Endodermal cell (in vitro differentiated cells): Measurements from ENCODE around the gene CDK5RAP2. TPM values are rescaled to one million over a fixed set of nuclear protein-coding genes. Genes with fewer than 3 reads are reported as not detected.

Experiments used
- DNase-seq: peaks from one replicate; pipeline ENCODE4 v3.0.0-alpha.2; 2017
- H3K27ac ChIP-seq: 2 replicates; pipeline ENCODE4 v1.5.1; 2013; ENCODE audit warnings: mild to moderate bottlenecking, low read depth, low read length, moderate library complexity
- H3K27me3 ChIP-seq: 2 replicates; pipeline ENCODE4 v1.6.1; 2013; ENCODE audit warnings: mild to moderate bottlenecking, low read length, moderate library complexity; ENCODE audit not compliant: insufficient read depth, control insufficient read depth, poor library complexity, severe bottlenecking
- H3K36me3 ChIP-seq: 2 replicates; pipeline ENCODE4 v1.7.0; 2013; ENCODE audit warnings: mild to moderate bottlenecking, low read length, moderate library complexity; ENCODE audit not compliant: control insufficient read depth, insufficient read depth
- H3K4me1 ChIP-seq: one replicate; pipeline ENCODE4 v1.7.0; 2013; ENCODE audit warnings: low read length; ENCODE audit not compliant: control insufficient read depth, insufficient read depth
- H3K4me3 ChIP-seq: 2 replicates; pipeline ENCODE4 v1.5.1; 2013; ENCODE audit warnings: mild to moderate bottlenecking, low read length, moderate library complexity
- H3K9ac ChIP-seq: 2 replicates; pipeline ENCODE4 v1.6.1; 2013; ENCODE audit warnings: mild to moderate bottlenecking, low read length, moderate library complexity; ENCODE audit not compliant: poor library complexity, severe bottlenecking; ENCODE audit errors: extremely low read depth
- H3K9me3 ChIP-seq: 2 replicates; pipeline ENCODE4 v1.6.1; 2013; ENCODE audit warnings: mild to moderate bottlenecking, low read length, moderate library complexity; ENCODE audit not compliant: control insufficient read depth
- H3K27ac Mint-ChIP-seq: 2 replicates; pipeline ENCODE4 v1.8.0; 2020; ENCODE audit warnings: mixed read lengths
- H3K27me3 Mint-ChIP-seq: 2 replicates; pipeline ENCODE4 v1.8.0; 2021; ENCODE audit warnings: mild to moderate bottlenecking, mixed read lengths; ENCODE audit not compliant: insufficient read depth
- H3K36me3 Mint-ChIP-seq: 2 replicates; pipeline ENCODE4 v1.8.0; 2020; ENCODE audit warnings: low read depth, mixed read lengths
- H3K4me1 Mint-ChIP-seq: 2 replicates; pipeline ENCODE4 v1.8.0; 2020; ENCODE audit warnings: mixed read lengths
- H3K4me3 Mint-ChIP-seq: 2 replicates; pipeline ENCODE4 v1.8.0; 2020; ENCODE audit warnings: mild to moderate bottlenecking, moderate library complexity, mixed read lengths
- H3K9me3 Mint-ChIP-seq: 2 replicates; pipeline ENCODE4 v1.8.0; 2020; ENCODE audit warnings: mild to moderate bottlenecking, mixed read lengths
- WGBS, 2 experiments: methylation state at CpG; one replicate each; pipeline versions ENCODE4 v1.1.5 to v1.1.7; 2013; ENCODE audit warnings: missing lambda C conversion rate in 2 of 2, mixed read lengths in 1 of 2; ENCODE audit not compliant: insufficient coverage in 1 of 2, insufficient read length in 1 of 2; 5-methylcytosine and 5-hydroxymethylcytosine counted together
- total RNA-seq, 2 donors: library from RNA; stranded (reverse); fragmentation: NEBNext Ultra II Directional in 1 of 2; extraction: Animal tissue kit (Norgen Biotek cat#: 25700) in 1 of 2; gene quantifications; 2 replicates in 1 of 2; 3 replicates in 1 of 2; pipeline ENCODE4 v1.2.1, GENCODE V29; 2021
- TF ChIP-seq, protein P1 (sequence below): fragments of 200-600 bp; sonication (generic); conservative IDR thresholded peaks from 2 replicates; pipeline ENCODE4 v1.5.0; 2021; ENCODE audit warnings: antibody characterized with exemption, mild to moderate bottlenecking

The CDK5RAP2 gene
- total RNA-seq, 2 donors from 2014 or later, result 68.2 to 92.0 TPM

DNA sequence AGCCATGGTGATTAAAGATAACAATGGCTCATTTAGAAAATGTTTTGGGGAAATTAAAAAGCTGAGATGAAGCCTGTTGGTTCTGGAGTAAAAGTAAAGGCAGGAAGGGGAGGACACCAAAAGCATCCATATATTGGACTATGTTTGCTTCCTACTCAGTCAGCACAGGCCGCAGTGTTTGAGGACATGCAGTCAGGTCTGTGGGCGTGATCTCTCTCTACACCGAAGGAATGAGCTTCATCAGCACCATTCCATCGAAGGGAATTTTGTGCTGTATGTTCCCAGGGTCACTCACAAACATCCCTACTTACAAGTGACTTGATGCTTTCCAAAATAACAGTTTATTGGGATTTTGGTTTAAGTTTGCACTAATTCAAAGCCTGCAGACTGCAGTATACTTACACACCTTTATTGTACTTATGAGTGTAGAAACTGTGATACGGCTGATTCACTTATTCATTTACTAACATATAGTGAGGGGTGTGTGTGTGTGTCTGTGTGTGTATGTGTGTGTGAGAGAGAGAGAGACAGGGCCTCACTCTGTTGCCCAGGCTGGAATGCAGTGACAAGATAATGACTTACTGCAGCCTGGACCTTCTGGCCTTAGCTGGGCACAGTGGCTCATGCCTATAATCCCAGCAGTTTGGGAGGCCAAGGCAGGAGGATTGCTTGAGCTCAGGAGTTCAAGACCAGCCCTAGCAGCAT, 13.4 kb upstream of the CDK5RAP2 start:
- Histone ChIP-seq H3K9ac (no peak overlapping the region), H3K9me3 (no peaks in the 10 kb centered on the region), H3K36me3 (no peaks in the 10 kb centered on the region), H3K4me1 (no peaks in the 10 kb centered on the region), H3K27me3 (no peaks in the 10 kb centered on the region), H3K4me3 (no peak overlapping the region), H3K27ac (no peak overlapping the region)
- Mint-ChIP-seq H3K4me3 (no peak overlapping the region), H3K9me3 (peaks cover 5% of the 10 kb centered on the region), H3K36me3 (no peaks in the 10 kb centered on the region), H3K27me3 (peaks cover 2% of the 10 kb centered on the region), H3K27ac (no peak overlapping the region), H3K4me1 (no peaks in the 10 kb centered on the region)
- WGBS, 2 experiments, result 93% methylated on average over 2 to 4 of the region's 5 CpGs
- no peak for DNase-seq
- TF ChIP-seq, protein P1, sequence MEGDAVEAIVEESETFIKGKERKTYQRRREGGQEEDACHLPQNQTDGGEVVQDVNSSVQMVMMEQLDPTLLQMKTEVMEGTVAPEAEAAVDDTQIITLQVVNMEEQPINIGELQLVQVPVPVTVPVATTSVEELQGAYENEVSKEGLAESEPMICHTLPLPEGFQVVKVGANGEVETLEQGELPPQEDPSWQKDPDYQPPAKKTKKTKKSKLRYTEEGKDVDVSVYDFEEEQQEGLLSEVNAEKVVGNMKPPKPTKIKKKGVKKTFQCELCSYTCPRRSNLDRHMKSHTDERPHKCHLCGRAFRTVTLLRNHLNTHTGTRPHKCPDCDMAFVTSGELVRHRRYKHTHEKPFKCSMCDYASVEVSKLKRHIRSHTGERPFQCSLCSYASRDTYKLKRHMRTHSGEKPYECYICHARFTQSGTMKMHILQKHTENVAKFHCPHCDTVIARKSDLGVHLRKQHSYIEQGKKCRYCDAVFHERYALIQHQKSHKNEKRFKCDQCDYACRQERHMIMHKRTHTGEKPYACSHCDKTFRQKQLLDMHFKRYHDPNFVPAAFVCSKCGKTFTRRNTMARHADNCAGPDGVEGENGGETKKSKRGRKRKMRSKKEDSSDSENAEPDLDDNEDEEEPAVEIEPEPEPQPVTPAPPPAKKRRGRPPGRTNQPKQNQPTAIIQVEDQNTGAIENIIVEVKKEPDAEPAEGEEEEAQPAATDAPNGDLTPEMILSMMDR, result no peak

DNA sequence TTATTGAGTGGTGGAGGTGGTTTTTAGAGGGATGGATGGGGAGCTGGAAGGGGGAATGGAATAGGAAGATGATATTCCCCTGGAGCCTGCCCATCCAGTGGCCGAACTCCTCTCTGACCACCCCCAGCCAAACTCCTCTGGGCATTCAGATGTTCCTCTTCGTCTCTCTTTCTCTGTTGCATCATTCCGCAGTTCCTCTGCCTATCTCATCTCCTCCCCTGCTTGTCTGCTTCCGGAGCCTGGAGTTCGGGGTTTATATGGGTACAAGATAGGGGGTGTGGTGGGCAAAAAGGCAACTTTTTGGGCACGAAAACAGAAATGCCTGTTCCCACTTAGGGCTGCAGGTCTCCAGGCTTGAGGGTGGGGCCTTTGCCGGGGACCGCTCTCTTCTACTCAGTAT, 12.2 kb upstream of the CDK5RAP2 start:
- no peaks in the 10 kb centered on the region for H3K9me3 ChIP-seq
- H3K36me3 Mint-ChIP-seq, result no peaks in the 10 kb centered on the region
- H3K27ac ChIP-seq, result no peak overlapping the region
- no peak overlapping the region for H3K27ac Mint-ChIP-seq
- no peaks in the 10 kb centered on the region for H3K27me3 ChIP-seq
- DNase-seq, result no peak
- H3K4me1 Mint-ChIP-seq, result no peaks in the 10 kb centered on the region
- peaks cover 5% of the 10 kb centered on the region for H3K9me3 Mint-ChIP-seq
- H3K4me1 ChIP-seq, result no peaks in the 10 kb centered on the region
- no peak overlapping the region for H3K4me3 ChIP-seq
- TF ChIP-seq, protein P1, result no peak
- 96 to 97% methylated on average over 3 to 8 of the region's 8 CpGs for WGBS, 2 experiments
- no peaks in the 10 kb centered on the region for H3K36me3 ChIP-seq
- H3K9ac ChIP-seq, result no peak overlapping the region
- H3K27me3 Mint-ChIP-seq, result peaks cover 2% of the 10 kb centered on the region
- H3K4me3 Mint-ChIP-seq, result no peak overlapping the region

DNA sequence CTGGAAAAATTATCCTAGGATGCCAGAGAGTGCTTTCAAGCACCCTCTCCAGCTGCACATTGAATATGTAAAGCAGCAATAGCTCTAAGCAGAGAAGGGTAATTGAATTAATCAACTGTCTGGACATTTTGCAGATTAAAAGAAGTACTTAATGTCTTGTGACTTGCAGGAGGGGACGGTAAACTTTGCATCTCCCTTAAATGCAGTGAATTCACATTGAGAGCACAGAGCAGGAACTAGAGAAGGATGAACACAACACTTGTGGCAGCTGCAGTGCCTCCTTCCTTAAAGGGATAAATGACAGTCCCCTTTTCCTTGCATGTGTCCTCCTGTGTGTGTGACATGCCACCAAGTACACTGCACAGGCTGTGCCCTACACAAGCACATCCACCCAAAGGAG, 7.4 kb upstream of the CDK5RAP2 start:
- Mint-ChIP-seq H3K27ac (no peak overlapping the region), H3K4me3 (no peak overlapping the region), H3K27me3 (peaks cover 2% of the 10 kb centered on the region), H3K36me3 (no peaks in the 10 kb centered on the region), H3K9me3 (peaks cover 5% of the 10 kb centered on the region), H3K4me1 (no peaks in the 10 kb centered on the region)
- H3K4me1 ChIP-seq, result no peaks in the 10 kb centered on the region
- H3K9me3 ChIP-seq, result no peaks in the 10 kb centered on the region
- no peak overlapping the region for H3K4me3 ChIP-seq
- no peak overlapping the region for H3K27ac ChIP-seq
- TF ChIP-seq, protein P1, result no peak
- WGBS, 2 experiments, result 65 to 92% methylated on average over 1 of the region's 1 CpG
- DNase-seq, result no peak
- H3K9ac ChIP-seq, result no peak overlapping the region
- H3K27me3 ChIP-seq, result no peaks in the 10 kb centered on the region
- no peaks in the 10 kb centered on the region for H3K36me3 ChIP-seq
